NCI-H1436 treated with DMSO at 0.1 percent for 48 hours (cell line): ENCODE results near the gene DDX27.
"Not testable (repeated sequence)": the region's sequence is repeated elsewhere in the genome, so short reads cannot be mapped to it uniquely, and the experiment has no call there.

ENCODE experiments used
- DNase-seq: peaks from one replicate; lab custom pipeline; 2025; lab: John Stamatoyannopoulos, UW

Gene DDX27

GRCh38 chr20:49203011-49203410, 16.2 kb upstream of the DDX27 start:
- DNase-seq: no peak

- no peak for DNase-seq
These were observed 15.5 kb upstream of the DDX27 start for GRCh38 chr20:49203746-49204145.

GRCh38 chr20:49207076-49207475, 12.1 kb upstream of the DDX27 start:
- no peak for DNase-seq

- no peak for DNase-seq
These were observed 9.0 kb upstream of the DDX27 start for GRCh38 chr20:49210101-49210756.

- DNase-seq: no peak
These were observed 8.5 kb upstream of the DDX27 start for GRCh38 chr20:49210757-49211110.

- DNase-seq: no peak
These were observed 4.6 kb upstream of the DDX27 start for GRCh38 chr20:49214571-49214970.

- DNase-seq: no peak
These were observed 4.0 kb upstream of the DDX27 start for GRCh38 chr20:49215232-49215631.

- DNase-seq: peak; percentile 5
These were observed 2.1 kb upstream of the DDX27 start for GRCh38 chr20:49216991-49217578.

- DNase-seq: not testable (repeated sequence)
These were observed 501 bp upstream of the DDX27 start for GRCh38 chr20:49218739-49219090.

GRCh38 chr20:49219924-49220831, 962 bp downstream of the DDX27 start:
- no peak for DNase-seq

GRCh38 chr20:49225896-49226295, 6.7 kb downstream of the DDX27 start:
- no peak for DNase-seq

GRCh38 chr20:49228676-49229075, 9.5 kb downstream of the DDX27 start:
- no peak for DNase-seq

- DNase-seq: no peak
These were observed 10.2 kb downstream of the DDX27 start for GRCh38 chr20:49229381-49229780.

GRCh38 chr20:49230021-49230420, 10.8 kb downstream of the DDX27 start:
- DNase-seq: no peak

- DNase-seq: no peak
These were observed 11.4 kb downstream of the DDX27 start for GRCh38 chr20:49230561-49231133.

- no peak for DNase-seq
These were observed 12.3 kb downstream of the DDX27 start for GRCh38 chr20:49231471-49231870.

GRCh38 chr20:49233226-49233625, 14.0 kb downstream of the DDX27 start:
- DNase-seq: no peak

- DNase-seq: no peak
These were observed 15.6 kb downstream of the DDX27 start for GRCh38 chr20:49234831-49235230.

GRCh38 chr20:49236301-49236700, 17.1 kb downstream of the DDX27 start:
- DNase-seq: no peak

- DNase-seq: no peak
These were observed 18.3 kb downstream of the DDX27 start for GRCh38 chr20:49237531-49237930.

GRCh38 chr20:49245921-49246740, 26.9 kb downstream of the DDX27 start:
- no peak for DNase-seq

GRCh38 chr20:49247169-49247723, 28.0 kb downstream of the DDX27 start:
- DNase-seq: no peak
